SK-N-SH treated with all-trans-retinoic acid at 6 μM for 48 hours (cell line): ENCODE measurements around the gene HIBCH.

Experiments used
- ATAC-seq: fragments of 200-7000 bp; cut with Tn5 transposase; 3 replicates; pipeline ENCODE4 v1.9.1; 2020; ENCODE audit warnings: mild to moderate bottlenecking, moderate library complexity
- ARNTL ChIP-seq: fragments of 450-650 bp; formaldehyde crosslinking; IDR thresholded peaks from 2 replicates; pipeline ENCODE4 v1.5.0; 2020; ENCODE audit warnings: low read depth, mild to moderate bottlenecking, moderate library complexity, borderline replicate concordance
- BACH2 ChIP-seq: fragments of 250-450 bp; sonication (Bioruptor Pico); IDR thresholded peaks from 2 replicates; pipeline ENCODE4 v1.9.0; 2021; ENCODE audit warnings: mild to moderate bottlenecking, borderline replicate concordance
- CSDC2 ChIP-seq: fragments of 250-450 bp; sonication (Bioruptor Pico); IDR thresholded peaks from 2 replicates; pipeline ENCODE4 v1.5.0; 2020; ENCODE audit warnings: mild to moderate bottlenecking, moderate library complexity
- ESRRG ChIP-seq: fragments of 250-450 bp; sonication (Bioruptor Pico); IDR thresholded peaks from 2 replicates; pipeline ENCODE4 v1.6.1; 2021; ENCODE audit warnings: mild to moderate bottlenecking
- GLIS3 ChIP-seq: fragments of 250-450 bp; sonication (Bioruptor Pico); IDR thresholded peaks from 2 replicates; pipeline ENCODE4 v1.5.0; 2020; ENCODE audit warnings: mild to moderate bottlenecking, moderate library complexity
- ISL1 ChIP-seq: fragments of 250-450 bp; sonication (Bioruptor Pico); IDR thresholded peaks from 2 replicates; pipeline ENCODE4 v2.1.2; 2022; ENCODE audit warnings: mild to moderate bottlenecking, moderate library complexity
- PPARA ChIP-seq: fragments of 250-450 bp; sonication (Bioruptor Pico); IDR thresholded peaks from 2 replicates; pipeline ENCODE4 v1.5.0; 2020; ENCODE audit warnings: mild to moderate bottlenecking, borderline replicate concordance
- RARB ChIP-seq: fragments of 250-450 bp; sonication (Bioruptor Pico); IDR thresholded peaks from 2 replicates; pipeline ENCODE4 v1.8.0; 2021; ENCODE audit warnings: mild to moderate bottlenecking, moderate library complexity
- SNAI2 ChIP-seq: fragments of 250-450 bp; sonication (Bioruptor Pico); IDR thresholded peaks from 2 replicates; pipeline ENCODE4 v1.5.0; 2020; ENCODE audit warnings: mild to moderate bottlenecking, moderate library complexity
- TCF4 ChIP-seq: fragments of 250-450 bp; sonication (Bioruptor Pico); IDR thresholded peaks from 2 replicates; pipeline ENCODE4 v1.8.0; 2021; ENCODE audit warnings: mild to moderate bottlenecking, moderate library complexity, borderline replicate concordance
- ZC3H10 ChIP-seq: fragments of 250-450 bp; sonication (Bioruptor Pico); IDR thresholded peaks from 2 replicates; pipeline ENCODE4 v1.5.1; 2021; ENCODE audit warnings: mild to moderate bottlenecking, moderate library complexity
- ZFP3 ChIP-seq: fragments of 250-450 bp; sonication (Bioruptor Pico); IDR thresholded peaks from 2 replicates; pipeline ENCODE4 v1.5.0; 2020; ENCODE audit warnings: mild to moderate bottlenecking, moderate library complexity
- ZFP30 ChIP-seq: fragments of 450-650 bp; formaldehyde crosslinking; IDR thresholded peaks from 2 replicates; pipeline ENCODE4 v1.5.0; 2022; ENCODE audit warnings: mild to moderate bottlenecking, moderate library complexity
- ZNF565 ChIP-seq: fragments of 450-650 bp; formaldehyde crosslinking; conservative IDR thresholded peaks from 2 replicates; pipeline ENCODE4 v1.5.0; 2020; ENCODE audit warnings: low read depth, mild to moderate bottlenecking, moderate library complexity
- ZNF70 ChIP-seq: fragments of 450-650 bp; formaldehyde crosslinking; IDR thresholded peaks from 2 replicates; pipeline ENCODE4 v1.5.0; 2020; ENCODE audit warnings: mild to moderate bottlenecking, moderate library complexity
- ZNF8 ChIP-seq: fragments of 450-650 bp; formaldehyde crosslinking; IDR thresholded peaks from 2 replicates; pipeline ENCODE4 v1.5.0; 2020; ENCODE audit warnings: mild to moderate bottlenecking, moderate library complexity
- TF ChIP-seq, protein P1 (sequence below): fragments of 250-450 bp; sonication (Bioruptor Pico); IDR thresholded peaks from 2 replicates; pipeline ENCODE4 v1.8.0; 2020; ENCODE audit warnings: mild to moderate bottlenecking, moderate library complexity, borderline replicate concordance
- TF ChIP-seq, protein P2 (sequence below): fragments of 250-450 bp; sonication (Bioruptor Pico); IDR thresholded peaks from 2 replicates; pipeline ENCODE4 v1.8.0; 2021; ENCODE audit warnings: low read depth, mild to moderate bottlenecking, moderate library complexity, borderline replicate concordance
- TF ChIP-seq, protein P3 (sequence below): fragments of 250-450 bp; sonication (Bioruptor Pico); IDR thresholded peaks from 2 replicates; pipeline ENCODE4 v1.5.1; 2021; ENCODE audit warnings: mild to moderate bottlenecking, moderate library complexity
- TF ChIP-seq, protein P4 (sequence below): fragments of 250-450 bp; sonication (Bioruptor Pico); IDR thresholded peaks from 2 replicates; pipeline ENCODE4 v1.5.0; 2020; ENCODE audit warnings: mild to moderate bottlenecking, moderate library complexity

HIBCH gene

DNA sequence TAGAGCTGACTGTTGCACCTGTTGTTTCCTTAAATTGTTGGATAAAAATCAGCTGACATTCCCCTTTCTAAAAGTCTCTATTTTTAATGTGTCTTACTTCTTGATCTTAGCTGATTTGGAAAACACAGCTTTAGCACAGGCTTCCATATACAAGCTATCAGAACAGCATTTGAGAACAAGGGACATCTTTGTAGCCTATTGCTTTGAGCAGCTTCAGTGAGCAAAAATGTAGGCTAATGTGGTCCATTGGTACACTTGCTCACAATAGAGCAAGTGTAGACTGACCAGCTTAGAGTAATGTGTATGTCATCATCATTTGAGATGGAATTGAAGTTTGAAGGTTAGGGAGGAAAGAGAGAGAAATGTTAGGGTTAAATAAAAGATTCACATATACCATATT lies 30.7 kb upstream of the HIBCH start:
- no peak for TF ChIP-seq RARB (CRISPR knock-in tag)
- TF ChIP-seq, protein P1, sequence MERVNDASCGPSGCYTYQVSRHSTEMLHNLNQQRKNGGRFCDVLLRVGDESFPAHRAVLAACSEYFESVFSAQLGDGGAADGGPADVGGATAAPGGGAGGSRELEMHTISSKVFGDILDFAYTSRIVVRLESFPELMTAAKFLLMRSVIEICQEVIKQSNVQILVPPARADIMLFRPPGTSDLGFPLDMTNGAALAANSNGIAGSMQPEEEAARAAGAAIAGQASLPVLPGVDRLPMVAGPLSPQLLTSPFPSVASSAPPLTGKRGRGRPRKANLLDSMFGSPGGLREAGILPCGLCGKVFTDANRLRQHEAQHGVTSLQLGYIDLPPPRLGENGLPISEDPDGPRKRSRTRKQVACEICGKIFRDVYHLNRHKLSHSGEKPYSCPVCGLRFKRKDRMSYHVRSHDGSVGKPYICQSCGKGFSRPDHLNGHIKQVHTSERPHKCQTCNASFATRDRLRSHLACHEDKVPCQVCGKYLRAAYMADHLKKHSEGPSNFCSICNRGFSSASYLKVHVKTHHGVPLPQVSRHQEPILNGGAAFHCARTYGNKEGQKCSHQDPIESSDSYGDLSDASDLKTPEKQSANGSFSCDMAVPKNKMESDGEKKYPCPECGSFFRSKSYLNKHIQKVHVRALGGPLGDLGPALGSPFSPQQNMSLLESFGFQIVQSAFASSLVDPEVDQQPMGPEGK (CRISPR knock-in tag): no peak
- TF ChIP-seq ZFP30 (CRISPR knock-in tag): no peak
- TF ChIP-seq BACH2: no peak
- TF ChIP-seq ZC3H10: no peak
- TF ChIP-seq SNAI2: no peak
- no peak for TF ChIP-seq ARNTL (CRISPR knock-in tag)
- no peak for TF ChIP-seq TCF4
- TF ChIP-seq GLIS3 (CRISPR knock-in tag): no peak
- TF ChIP-seq, protein P2, sequence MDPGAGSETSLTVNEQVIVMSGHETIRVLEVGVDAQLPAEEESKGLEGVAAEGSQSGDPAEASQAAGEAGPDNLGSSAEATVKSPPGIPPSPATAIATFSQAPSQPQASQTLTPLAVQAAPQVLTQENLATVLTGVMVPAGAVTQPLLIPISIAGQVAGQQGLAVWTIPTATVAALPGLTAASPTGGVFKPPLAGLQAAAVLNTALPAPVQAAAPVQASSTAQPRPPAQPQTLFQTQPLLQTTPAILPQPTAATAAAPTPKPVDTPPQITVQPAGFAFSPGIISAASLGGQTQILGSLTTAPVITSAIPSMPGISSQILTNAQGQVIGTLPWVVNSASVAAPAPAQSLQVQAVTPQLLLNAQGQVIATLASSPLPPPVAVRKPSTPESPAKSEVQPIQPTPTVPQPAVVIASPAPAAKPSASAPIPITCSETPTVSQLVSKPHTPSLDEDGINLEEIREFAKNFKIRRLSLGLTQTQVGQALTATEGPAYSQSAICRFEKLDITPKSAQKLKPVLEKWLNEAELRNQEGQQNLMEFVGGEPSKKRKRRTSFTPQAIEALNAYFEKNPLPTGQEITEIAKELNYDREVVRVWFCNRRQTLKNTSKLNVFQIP (CRISPR knock-in tag): no peak
- no peak for TF ChIP-seq ISL1 (CRISPR knock-in tag)
- ATAC-seq: no peak

DNA sequence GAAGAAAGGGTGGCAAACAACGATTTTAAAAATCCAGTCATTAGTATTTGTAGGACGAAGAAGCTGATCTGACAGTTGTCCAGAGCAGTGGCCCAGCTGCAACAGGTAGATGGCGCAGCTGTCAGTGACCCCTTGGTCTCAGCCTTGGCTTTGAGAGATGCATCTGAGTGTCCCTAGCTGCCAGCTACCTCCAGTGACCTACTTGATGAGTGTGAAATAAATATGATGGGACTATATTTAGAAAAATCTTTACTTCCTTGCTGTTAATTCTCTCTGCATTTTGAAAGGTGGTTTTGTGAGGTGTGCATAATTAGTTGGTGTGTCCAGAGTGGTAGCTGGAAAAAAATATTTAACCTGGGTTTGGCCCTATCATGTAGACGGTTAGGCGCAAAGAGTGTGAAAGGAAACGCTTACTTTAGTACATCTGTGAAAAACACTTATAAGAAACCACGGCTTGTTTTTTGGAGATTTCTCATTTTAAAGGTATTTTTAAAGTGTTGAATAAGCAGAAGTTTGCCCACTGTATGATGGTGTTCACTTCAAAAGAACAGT lies 24.7 kb upstream of the HIBCH start:
- peak; percentile 78 for ATAC-seq
- TF ChIP-seq, protein P1 (CRISPR knock-in tag): no peak
- TF ChIP-seq ARNTL (CRISPR knock-in tag) (no peak), ESRRG (no peak), ISL1 (CRISPR knock-in tag) (no peak), CSDC2 (CRISPR knock-in tag) (no peak), SNAI2 (no peak), PPARA (CRISPR knock-in tag) (no peak), BACH2 (no peak), ZFP30 (CRISPR knock-in tag) (no peak), ZNF565 (CRISPR knock-in tag) (no peak), ZNF8 (no peak), ZFP3 (CRISPR knock-in tag) (no peak), ZNF70 (CRISPR knock-in tag) (no peak), TCF4 (no peak), RARB (CRISPR knock-in tag) (no peak)
- TF ChIP-seq, protein P3, sequence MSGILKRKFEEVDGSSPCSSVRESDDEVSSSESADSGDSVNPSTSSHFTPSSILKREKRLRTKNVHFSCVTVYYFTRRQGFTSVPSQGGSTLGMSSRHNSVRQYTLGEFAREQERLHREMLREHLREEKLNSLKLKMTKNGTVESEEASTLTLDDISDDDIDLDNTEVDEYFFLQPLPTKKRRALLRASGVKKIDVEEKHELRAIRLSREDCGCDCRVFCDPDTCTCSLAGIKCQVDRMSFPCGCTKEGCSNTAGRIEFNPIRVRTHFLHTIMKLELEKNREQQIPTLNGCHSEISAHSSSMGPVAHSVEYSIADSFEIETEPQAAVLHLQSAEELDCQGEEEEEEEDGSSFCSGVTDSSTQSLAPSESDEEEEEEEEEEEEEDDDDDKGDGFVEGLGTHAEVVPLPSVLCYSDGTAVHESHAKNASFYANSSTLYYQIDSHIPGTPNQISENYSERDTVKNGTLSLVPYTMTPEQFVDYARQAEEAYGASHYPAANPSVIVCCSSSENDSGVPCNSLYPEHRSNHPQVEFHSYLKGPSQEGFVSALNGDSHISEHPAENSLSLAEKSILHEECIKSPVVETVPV (CRISPR knock-in tag): no peak
- TF ChIP-seq, protein P2 (CRISPR knock-in tag): no peak
- TF ChIP-seq, protein P4, sequence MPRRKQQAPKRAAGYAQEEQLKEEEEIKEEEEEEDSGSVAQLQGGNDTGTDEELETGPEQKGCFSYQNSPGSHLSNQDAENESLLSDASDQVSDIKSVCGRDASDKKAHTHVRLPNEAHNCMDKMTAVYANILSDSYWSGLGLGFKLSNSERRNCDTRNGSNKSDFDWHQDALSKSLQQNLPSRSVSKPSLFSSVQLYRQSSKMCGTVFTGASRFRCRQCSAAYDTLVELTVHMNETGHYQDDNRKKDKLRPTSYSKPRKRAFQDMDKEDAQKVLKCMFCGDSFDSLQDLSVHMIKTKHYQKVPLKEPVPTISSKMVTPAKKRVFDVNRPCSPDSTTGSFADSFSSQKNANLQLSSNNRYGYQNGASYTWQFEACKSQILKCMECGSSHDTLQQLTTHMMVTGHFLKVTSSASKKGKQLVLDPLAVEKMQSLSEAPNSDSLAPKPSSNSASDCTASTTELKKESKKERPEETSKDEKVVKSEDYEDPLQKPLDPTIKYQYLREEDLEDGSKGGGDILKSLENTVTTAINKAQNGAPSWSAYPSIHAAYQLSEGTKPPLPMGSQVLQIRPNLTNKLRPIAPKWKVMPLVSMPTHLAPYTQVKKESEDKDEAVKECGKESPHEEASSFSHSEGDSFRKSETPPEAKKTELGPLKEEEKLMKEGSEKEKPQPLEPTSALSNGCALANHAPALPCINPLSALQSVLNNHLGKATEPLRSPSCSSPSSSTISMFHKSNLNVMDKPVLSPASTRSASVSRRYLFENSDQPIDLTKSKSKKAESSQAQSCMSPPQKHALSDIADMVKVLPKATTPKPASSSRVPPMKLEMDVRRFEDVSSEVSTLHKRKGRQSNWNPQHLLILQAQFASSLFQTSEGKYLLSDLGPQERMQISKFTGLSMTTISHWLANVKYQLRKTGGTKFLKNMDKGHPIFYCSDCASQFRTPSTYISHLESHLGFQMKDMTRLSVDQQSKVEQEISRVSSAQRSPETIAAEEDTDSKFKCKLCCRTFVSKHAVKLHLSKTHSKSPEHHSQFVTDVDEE (CRISPR knock-in tag): no peak
